IPS DF 4.7 (cell line): Measurements from ENCODE around the gene ABR.
"Not testable (repeated sequence)": the region's sequence is repeated elsewhere in the genome, so short reads cannot be mapped to it uniquely, and the experiment has no call there.

Experiments used
- DNase-seq: peaks from one replicate; pipeline ENCODE4 v3.0.0-alpha.2; 2013; ENCODE audit warnings: low spot score; ENCODE audit errors: extremely low read depth

Gene ABR

GRCh38 chr17:1202291-1202690 is 22.5 kb upstream of the ABR start:
- DNase-seq, result no peak

- DNase-seq, result no peak
These were observed 21.4 kb upstream of the ABR start for GRCh38 chr17:1201132-1201702.

- not testable (repeated sequence) for DNase-seq
These were observed 19.5 kb upstream of the ABR start for GRCh38 chr17:1199271-1199743.

- DNase-seq, result no peak
These were observed 18.2 kb upstream of the ABR start for GRCh38 chr17:1197781-1198490.

- DNase-seq, result no peak
These were observed 17.6 kb upstream of the ABR start for GRCh38 chr17:1197379-1197778.

- no peak for DNase-seq
These were observed 17.2 kb upstream of the ABR start for GRCh38 chr17:1196946-1197345.

- no peak for DNase-seq
These were observed 13.3 kb upstream of the ABR start for GRCh38 chr17:1192911-1193699.

- no peak for DNase-seq
These were observed 11.1 kb upstream of the ABR start for GRCh38 chr17:1190751-1191331.

- DNase-seq, result no peak
These were observed 9.2 kb upstream of the ABR start for GRCh38 chr17:1188812-1189504.

GRCh38 chr17:1186923-1187771 is 7.4 kb upstream of the ABR start:
- peak; percentile 68 for DNase-seq

GRCh38 chr17:1186214-1186820 is 6.5 kb upstream of the ABR start:
- DNase-seq, result no peak

GRCh38 chr17:1183171-1183873 is 3.5 kb upstream of the ABR start:
- no peak for DNase-seq

- no peak for DNase-seq
These were observed 3.0 kb upstream of the ABR start for GRCh38 chr17:1182811-1183170.

GRCh38 chr17:1181753-1182137 is 2.0 kb upstream of the ABR start:
- DNase-seq, result no peak

- no peak for DNase-seq
These were observed 1.4 kb upstream of the ABR start for GRCh38 chr17:1180958-1181752.

GRCh38 chr17:1179112-1179817 is 516 bp downstream of the ABR start:
- no peak for DNase-seq

- no peak for DNase-seq
These were observed 2.6 kb downstream of the ABR start for GRCh38 chr17:1177016-1177700.
